Measurements from ENCODE around the gene PPA1. TPM values are rescaled to one million over a fixed set of nuclear protein-coding genes. Genes with fewer than 3 reads are reported as not detected.
A peak's percentile ranks its signal among the peaks of the same experiment; 100 is the strongest.

PPA1 gene
- total RNA-seq, 1 donor from 2014 or later = 82.4 TPM

DNA sequence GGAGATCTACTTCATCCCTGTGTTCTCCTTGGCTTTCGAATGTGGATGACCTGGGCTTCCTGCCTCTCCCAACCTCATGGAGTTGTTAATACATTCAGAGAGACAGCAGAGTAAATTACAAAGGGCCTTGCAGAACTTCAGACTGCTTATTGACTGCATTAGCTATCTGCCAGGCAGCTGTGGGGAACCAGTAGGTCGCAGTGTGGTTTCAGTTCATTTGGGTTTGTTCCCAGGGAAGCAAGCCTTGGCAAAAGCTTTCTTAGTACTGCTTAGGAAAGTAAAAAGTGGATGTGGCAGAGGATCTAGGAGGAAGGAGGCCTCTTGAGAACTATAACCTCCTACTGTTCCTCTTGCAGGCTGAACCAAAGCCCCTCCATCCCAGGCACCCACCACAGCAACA lies 41.4 kb upstream of the PPA1 start:
- Mint-ChIP-seq H3K4me1 (ENCODE audit: low read depth, unreplicated experiment) (no peaks in the 10 kb centered on the region), H3K36me3 (ENCODE audit: unreplicated experiment) (peaks cover 5% of the 10 kb centered on the region), H3K9me3 (ENCODE audit: unreplicated experiment) (no peaks in the 10 kb centered on the region), H3K27me3 (ENCODE audit: unreplicated experiment) (peaks cover 1% of the 10 kb centered on the region), H3K4me3 (ENCODE audit: unreplicated experiment) (no peak overlapping the region), H3K27ac (ENCODE audit: unreplicated experiment) (no peak overlapping the region)
- TF ChIP-seq, protein P1, sequence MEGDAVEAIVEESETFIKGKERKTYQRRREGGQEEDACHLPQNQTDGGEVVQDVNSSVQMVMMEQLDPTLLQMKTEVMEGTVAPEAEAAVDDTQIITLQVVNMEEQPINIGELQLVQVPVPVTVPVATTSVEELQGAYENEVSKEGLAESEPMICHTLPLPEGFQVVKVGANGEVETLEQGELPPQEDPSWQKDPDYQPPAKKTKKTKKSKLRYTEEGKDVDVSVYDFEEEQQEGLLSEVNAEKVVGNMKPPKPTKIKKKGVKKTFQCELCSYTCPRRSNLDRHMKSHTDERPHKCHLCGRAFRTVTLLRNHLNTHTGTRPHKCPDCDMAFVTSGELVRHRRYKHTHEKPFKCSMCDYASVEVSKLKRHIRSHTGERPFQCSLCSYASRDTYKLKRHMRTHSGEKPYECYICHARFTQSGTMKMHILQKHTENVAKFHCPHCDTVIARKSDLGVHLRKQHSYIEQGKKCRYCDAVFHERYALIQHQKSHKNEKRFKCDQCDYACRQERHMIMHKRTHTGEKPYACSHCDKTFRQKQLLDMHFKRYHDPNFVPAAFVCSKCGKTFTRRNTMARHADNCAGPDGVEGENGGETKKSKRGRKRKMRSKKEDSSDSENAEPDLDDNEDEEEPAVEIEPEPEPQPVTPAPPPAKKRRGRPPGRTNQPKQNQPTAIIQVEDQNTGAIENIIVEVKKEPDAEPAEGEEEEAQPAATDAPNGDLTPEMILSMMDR (IDR thresholded peaks at IDR 0.05; ENCODE audit: partially characterized antibody, unreplicated experiment) = no peak
- DNase-seq = no peak

DNA sequence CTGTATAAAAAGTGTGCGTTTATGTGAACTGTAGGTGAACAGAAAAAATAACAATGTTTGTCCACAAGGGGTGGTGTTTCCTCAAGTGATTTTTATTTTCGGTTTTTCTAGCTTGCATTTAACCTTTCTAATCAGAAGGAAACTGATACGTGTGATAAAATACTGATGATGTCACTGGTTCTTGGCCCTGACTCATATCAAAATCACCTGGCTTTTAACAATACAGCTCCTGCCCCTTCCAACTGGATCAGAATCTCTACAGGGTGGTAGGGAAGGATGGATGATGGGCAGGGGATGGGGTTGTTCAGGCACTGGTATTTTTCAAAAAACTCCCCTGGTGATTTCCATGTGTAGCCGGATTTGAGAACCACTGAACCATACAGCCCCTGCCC lies 39.7 kb upstream of the PPA1 start:
- Mint-ChIP-seq H3K36me3 (ENCODE audit: unreplicated experiment) (peaks cover 5% of the 10 kb centered on the region), H3K9me3 (ENCODE audit: unreplicated experiment) (no peaks in the 10 kb centered on the region), H3K27me3 (ENCODE audit: unreplicated experiment) (peaks cover 1% of the 10 kb centered on the region), H3K4me1 (ENCODE audit: low read depth, unreplicated experiment) (no peaks in the 10 kb centered on the region), H3K4me3 (ENCODE audit: unreplicated experiment) (no peak overlapping the region), H3K27ac (ENCODE audit: unreplicated experiment) (no peak overlapping the region)
- no peak for DNase-seq
- TF ChIP-seq, protein P1 (IDR thresholded peaks at IDR 0.05; ENCODE audit: partially characterized antibody, unreplicated experiment) = peak; percentile 75

GRCh38 chr10:70271996-70272924 lies 39.0 kb upstream of the PPA1 start:
- Mint-ChIP-seq H3K36me3 (ENCODE audit: unreplicated experiment) (peaks cover 5% of the 10 kb centered on the region), H3K4me3 (ENCODE audit: unreplicated experiment) (no peak overlapping the region), H3K9me3 (ENCODE audit: unreplicated experiment) (no peaks in the 10 kb centered on the region), H3K4me1 (ENCODE audit: low read depth, unreplicated experiment) (no peaks in the 10 kb centered on the region), H3K27ac (ENCODE audit: unreplicated experiment) (no peak overlapping the region), H3K27me3 (ENCODE audit: unreplicated experiment) (peaks cover 1% of the 10 kb centered on the region)
- TF ChIP-seq, protein P1 (IDR thresholded peaks at IDR 0.05; ENCODE audit: partially characterized antibody, unreplicated experiment) = no peak
- no peak for DNase-seq

DNA sequence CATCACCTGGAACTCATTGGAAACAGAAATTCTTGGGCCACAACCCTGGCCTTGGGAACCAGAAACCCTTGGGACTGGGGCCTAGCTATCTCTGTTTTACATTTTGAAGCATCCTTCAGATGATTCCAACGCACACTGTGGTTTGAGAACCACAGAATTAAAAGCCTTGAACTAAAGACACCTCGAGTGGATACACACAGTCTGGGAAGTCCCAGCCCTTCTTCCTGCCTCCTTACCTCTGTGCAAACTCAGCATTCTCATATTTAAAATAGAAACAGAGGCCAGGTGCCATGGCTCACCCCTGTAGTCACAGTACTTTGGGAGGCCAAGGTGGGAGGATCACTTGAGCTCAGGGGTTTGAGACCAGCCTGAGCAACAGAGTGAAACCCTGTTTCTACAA lies 37.7 kb upstream of the PPA1 start:
- H3K9me3 Mint-ChIP-seq (ENCODE audit: unreplicated experiment) = no peaks in the 10 kb centered on the region
- H3K27me3 Mint-ChIP-seq (ENCODE audit: unreplicated experiment) = peaks cover 1% of the 10 kb centered on the region
- H3K4me3 Mint-ChIP-seq (ENCODE audit: unreplicated experiment) = no peak overlapping the region
- H3K4me1 Mint-ChIP-seq (ENCODE audit: low read depth, unreplicated experiment) = no peaks in the 10 kb centered on the region
- peaks cover 8% of the 10 kb centered on the region for H3K36me3 Mint-ChIP-seq (ENCODE audit: unreplicated experiment)
- no peak overlapping the region for H3K27ac Mint-ChIP-seq (ENCODE audit: unreplicated experiment)
- no peak for DNase-seq
- TF ChIP-seq, protein P1 (IDR thresholded peaks at IDR 0.05; ENCODE audit: partially characterized antibody, unreplicated experiment) = no peak

DNA sequence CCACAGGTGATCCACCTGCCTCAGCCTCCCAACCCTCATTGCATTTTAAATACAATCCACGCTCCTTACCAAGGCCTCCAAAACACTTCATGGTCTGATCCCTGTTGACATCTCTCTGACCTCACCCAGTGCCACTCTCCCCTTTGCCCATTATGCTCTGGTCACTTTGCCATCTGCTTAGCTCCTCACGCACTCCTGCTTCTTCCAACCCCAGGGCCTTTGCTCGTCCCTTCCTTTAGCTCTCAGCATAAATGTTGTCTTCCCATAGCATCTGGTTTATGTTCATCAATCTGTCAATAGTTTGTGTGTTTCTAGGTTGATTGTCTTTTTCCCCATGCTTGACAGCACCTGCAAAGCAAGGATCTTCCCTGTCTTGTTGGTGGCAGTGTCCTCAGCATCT lies 36.5 kb upstream of the PPA1 start:
- Mint-ChIP-seq H3K9me3 (ENCODE audit: unreplicated experiment) (no peaks in the 10 kb centered on the region), H3K36me3 (ENCODE audit: unreplicated experiment) (peaks cover 4% of the 10 kb centered on the region), H3K27ac (ENCODE audit: unreplicated experiment) (no peak overlapping the region), H3K27me3 (ENCODE audit: unreplicated experiment) (peaks cover 1% of the 10 kb centered on the region), H3K4me3 (ENCODE audit: unreplicated experiment) (no peak overlapping the region), H3K4me1 (ENCODE audit: low read depth, unreplicated experiment) (no peaks in the 10 kb centered on the region)
- no peak for DNase-seq
- TF ChIP-seq, protein P1 (IDR thresholded peaks at IDR 0.05; ENCODE audit: partially characterized antibody, unreplicated experiment) = no peak

All from glutamatergic neuron (in vitro differentiated cells).